B cell (primary cell): ENCODE measurements around the gene NKD2.

Experiments
- CTCF ChIP-seq: fragments of 200-600 bp; IDR thresholded peaks from one replicate; pipeline ENCODE4 v1.8.0; 2022; ENCODE audit warnings: antibody characterized with exemption, mild to moderate bottlenecking
- EZH2 ChIP-seq: IDR thresholded peaks from 2 replicates; pipeline ENCODE4 v1.6.1; 2012; ENCODE audit warnings: borderline replicate concordance, low read depth, mild to moderate bottlenecking, moderate library complexity, low read length; ENCODE audit not compliant: insufficient read depth, poor library complexity, severe bottlenecking

GRCh38 chr5:1051366-1051720 is 42.7 kb downstream of the NKD2 start:
- TF ChIP-seq CTCF (no peak), EZH2 (no peak)
